Peyer's patch (tissue), 4 donors: ENCODE results near the gene JOSD2. TPM values are rescaled to one million over a fixed set of nuclear protein-coding genes. Genes with fewer than 3 reads are reported as not detected.

Experiments
- DNase-seq, 3 donors: peaks; one replicate each; pipeline ENCODE4 v3.0.0-alpha.2; 2017 to 2019
- H3K27ac ChIP-seq, 4 donors: fragments of 200-600 bp; sonication (generic); one replicate each; pipeline ENCODE4 v1.5.1; 2016 to 2019
- H3K27me3 ChIP-seq, 2 donors: fragments of 200-600 bp; sonication (generic); one replicate each; pipeline ENCODE4 v1.5.1; 2019
- H3K36me3 ChIP-seq, 3 donors: fragments of 200-600 bp; sonication (generic); one replicate each; pipeline ENCODE4 v1.5.1; 2016 to 2019
- H3K4me1 ChIP-seq, 4 donors: fragments of 200-600 bp; sonication (generic); one replicate each; pipeline ENCODE4 v1.5.1; 2016 to 2019
- H3K4me3 ChIP-seq, 4 donors: fragments of 200-600 bp; sonication (generic); 1 replicate in 3 of 4; 2 replicates in 1 of 4; pipeline ENCODE4 v1.5.1; 2016 to 2019; ENCODE audit warnings: mild to moderate bottlenecking in 1 of 4
- H3K9me3 ChIP-seq, 4 donors: fragments of 200-600 bp; sonication (generic); one replicate each; pipeline ENCODE4 v1.5.1; 2016 to 2019; ENCODE audit warnings: mild to moderate bottlenecking in 1 of 4
- POLR2A ChIP-seq, 2 donors: fragments of 450-650 bp; IDR thresholded peaks; one replicate each; pipeline ENCODE4 v1.5.1; 2017; ENCODE audit warnings: antibody characterized with exemption in 2 of 2, mild to moderate bottlenecking in 2 of 2, moderate library complexity in 2 of 2
- total RNA-seq, 4 donors: library from RNA; depleted of rRNA; stranded (reverse); fragments of >200 nt; gene quantifications; one replicate each; pipeline ENCODE4 v1.1.0, GENCODE V29; 2016
- TF ChIP-seq, protein P1 (sequence below), 6 experiments: fragments of 450-650 bp in 4 of 6; fragments of 200-600 bp in 2 of 6; sonication (generic) in 1 of 6; IDR thresholded peaks; one replicate each; pipeline ENCODE4 v1.5.1; 2017 to 2019; ENCODE audit warnings: antibody characterized with exemption in 6 of 6, mild to moderate bottlenecking in 3 of 6, moderate library complexity in 1 of 6

Gene JOSD2
- total RNA-seq, 4 donors from 2014 or later: 10.7 to 41.3 (median 26.6) TPM

GRCh38 chr19:50556282-50557008, 45.5 kb upstream of the JOSD2 start:
- peak overlapping the region in 1 of 4 donors; percentile 42 for H3K27ac ChIP-seq
- H3K4me3 ChIP-seq: peak overlapping the region; percentile 17 to 46 (median 40)
- peaks cover 0 to 14% (median 5%) of the 10 kb centered on the region in 4 donors for H3K4me1 ChIP-seq
- TF ChIP-seq, protein P1, sequence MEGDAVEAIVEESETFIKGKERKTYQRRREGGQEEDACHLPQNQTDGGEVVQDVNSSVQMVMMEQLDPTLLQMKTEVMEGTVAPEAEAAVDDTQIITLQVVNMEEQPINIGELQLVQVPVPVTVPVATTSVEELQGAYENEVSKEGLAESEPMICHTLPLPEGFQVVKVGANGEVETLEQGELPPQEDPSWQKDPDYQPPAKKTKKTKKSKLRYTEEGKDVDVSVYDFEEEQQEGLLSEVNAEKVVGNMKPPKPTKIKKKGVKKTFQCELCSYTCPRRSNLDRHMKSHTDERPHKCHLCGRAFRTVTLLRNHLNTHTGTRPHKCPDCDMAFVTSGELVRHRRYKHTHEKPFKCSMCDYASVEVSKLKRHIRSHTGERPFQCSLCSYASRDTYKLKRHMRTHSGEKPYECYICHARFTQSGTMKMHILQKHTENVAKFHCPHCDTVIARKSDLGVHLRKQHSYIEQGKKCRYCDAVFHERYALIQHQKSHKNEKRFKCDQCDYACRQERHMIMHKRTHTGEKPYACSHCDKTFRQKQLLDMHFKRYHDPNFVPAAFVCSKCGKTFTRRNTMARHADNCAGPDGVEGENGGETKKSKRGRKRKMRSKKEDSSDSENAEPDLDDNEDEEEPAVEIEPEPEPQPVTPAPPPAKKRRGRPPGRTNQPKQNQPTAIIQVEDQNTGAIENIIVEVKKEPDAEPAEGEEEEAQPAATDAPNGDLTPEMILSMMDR (IDR thresholded peaks at IDR 0.05): peak in 5 of 6 experiments; percentile 52 to 73 (median 60)
- no peak for TF ChIP-seq POLR2A (IDR thresholded peaks at IDR 0.05)
- H3K36me3 ChIP-seq: no peaks in the 10 kb centered on the region
- peaks cover 0 to 5% of the 10 kb centered on the region in 2 donors for H3K27me3 ChIP-seq
- no peaks in the 10 kb centered on the region for H3K9me3 ChIP-seq
- peak; percentile 56 to 82 (median 76) for DNase-seq

GRCh38 chr19:50555450-50556281, 44.7 kb upstream of the JOSD2 start:
- Histone ChIP-seq H3K27me3 (peaks cover 0 to 5% of the 10 kb centered on the region in 2 donors), H3K27ac (peak overlapping the region in 1 of 4 donors; percentile 42), H3K4me3 (peak overlapping the region; percentile 17 to 46 (median 40))

DNA sequence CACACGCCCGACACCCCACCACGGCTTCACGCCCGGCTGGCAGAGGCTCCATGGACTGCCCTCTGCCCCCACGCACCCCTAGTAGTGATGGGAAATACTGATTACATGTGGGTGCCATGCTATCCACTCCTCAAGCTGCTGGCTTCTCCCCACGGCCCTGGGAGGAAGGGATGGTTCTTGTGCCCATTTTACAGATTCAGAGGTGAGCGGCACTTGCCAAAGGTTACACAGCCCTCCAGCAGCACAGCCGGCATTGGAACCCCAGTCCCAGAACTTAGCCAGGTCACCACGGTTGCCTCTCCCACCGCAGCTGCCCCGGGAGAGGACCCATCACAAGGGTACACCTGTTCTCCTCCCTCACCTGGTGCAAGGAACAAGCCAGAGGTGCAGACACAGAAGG, 44.0 kb upstream of the JOSD2 start:
- peaks cover 0 to 5% of the 10 kb centered on the region in 2 donors for H3K27me3 ChIP-seq
- no peak for DNase-seq
- H3K9me3 ChIP-seq: no peaks in the 10 kb centered on the region
- no peak overlapping the region for H3K27ac ChIP-seq
- no peak for TF ChIP-seq POLR2A (IDR thresholded peaks at IDR 0.05)
- peaks cover 0 to 14% (median 5%) of the 10 kb centered on the region in 4 donors for H3K4me1 ChIP-seq
- no peak overlapping the region for H3K4me3 ChIP-seq
- H3K36me3 ChIP-seq: no peaks in the 10 kb centered on the region

More at GRCh38 chr19:50555450-50556281, 44.7 kb upstream of the JOSD2 start:
- TF ChIP-seq POLR2A (IDR thresholded peaks at IDR 0.05): no peak
- TF ChIP-seq, protein P1 (IDR thresholded peaks at IDR 0.05): no peak
- Histone ChIP-seq H3K36me3 (no peaks in the 10 kb centered on the region), H3K4me1 (peaks cover 0 to 14% (median 5%) of the 10 kb centered on the region in 4 donors), H3K9me3 (no peaks in the 10 kb centered on the region)
- no peak for DNase-seq

DNA sequence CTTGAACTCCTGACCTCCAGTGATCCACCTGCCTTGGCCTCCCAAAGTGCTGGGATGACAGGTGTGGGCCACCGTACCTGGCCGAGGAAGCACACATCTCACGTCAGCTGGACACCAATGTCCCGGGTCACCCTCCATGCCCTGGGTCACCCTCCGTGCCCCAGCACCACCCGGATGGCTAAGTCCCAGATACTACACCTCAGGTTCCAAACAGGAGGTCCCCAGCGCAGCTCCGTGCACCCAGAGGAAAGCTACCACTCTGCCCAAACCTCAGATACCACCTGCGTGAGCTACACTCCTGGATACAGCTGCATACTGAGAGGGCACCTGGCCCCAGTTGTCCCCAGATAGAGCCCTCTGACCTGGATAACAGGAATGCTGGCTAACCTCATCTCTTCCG, 43.2 kb upstream of the JOSD2 start:
- peaks cover 0 to 14% (median 5%) of the 10 kb centered on the region in 4 donors for H3K4me1 ChIP-seq
- no peaks in the 10 kb centered on the region for H3K36me3 ChIP-seq
- H3K9me3 ChIP-seq: no peaks in the 10 kb centered on the region
- H3K4me3 ChIP-seq: no peak overlapping the region
- H3K27ac ChIP-seq: no peak overlapping the region
- peaks cover 0 to 5% of the 10 kb centered on the region in 2 donors for H3K27me3 ChIP-seq
- no peak for DNase-seq
- TF ChIP-seq, protein P1 (IDR thresholded peaks at IDR 0.05): no peak
- no peak for TF ChIP-seq POLR2A (IDR thresholded peaks at IDR 0.05)

- peaks cover 0 to 5% of the 10 kb centered on the region in 2 donors for H3K27me3 ChIP-seq
- peak in 1 of 3 donors; percentile 7 for DNase-seq
- no peak for TF ChIP-seq POLR2A (IDR thresholded peaks at IDR 0.05)
- TF ChIP-seq, protein P1 (IDR thresholded peaks at IDR 0.05): no peak
- H3K4me3 ChIP-seq: no peak overlapping the region
- no peak overlapping the region for H3K27ac ChIP-seq
- no peaks in the 10 kb centered on the region for H3K9me3 ChIP-seq
- no peaks in the 10 kb centered on the region for H3K36me3 ChIP-seq
- peaks cover 0 to 14% (median 5%) of the 10 kb centered on the region in 4 donors for H3K4me1 ChIP-seq
Observed at GRCh38 chr19:50553134-50553703, 42.2 kb upstream of the JOSD2 start.
